HUES64 (cell line): ENCODE results near the gene SEC22A.

ENCODE experiments used
- H3K27ac ChIP-seq: 2 replicates; pipeline ENCODE4 v1.7.0; 2013; ENCODE audit warnings: low read depth, low read length, inconsistent platforms
- H3K27me3 ChIP-seq: 2 replicates; pipeline ENCODE4 v1.6.1; 2013; ENCODE audit warnings: mild to moderate bottlenecking, low read length; ENCODE audit not compliant: insufficient read depth
- H3K36me3 ChIP-seq: 2 replicates; pipeline ENCODE4 v1.6.1; 2013; ENCODE audit warnings: mild to moderate bottlenecking, low read length; ENCODE audit not compliant: insufficient read depth
- H3K4me1 ChIP-seq: 2 replicates; pipeline ENCODE4 v1.6.1; 2013; ENCODE audit warnings: mild to moderate bottlenecking, low read length, moderate library complexity; ENCODE audit not compliant: insufficient read depth
- H3K4me3 ChIP-seq: 2 replicates; pipeline ENCODE4 v1.5.1; 2013; ENCODE audit warnings: mild to moderate bottlenecking, low read length, moderate library complexity
- H3K9ac ChIP-seq: 2 replicates; pipeline ENCODE4 v1.6.1; 2013; ENCODE audit warnings: mild to moderate bottlenecking, low read depth, low read length
- H3K9me3 ChIP-seq: 2 replicates; pipeline ENCODE4 v1.6.1; 2013; ENCODE audit warnings: low read depth, low read length; ENCODE audit not compliant: insufficient read depth
- WGBS: fragments of 150-250, 120-280 bp; methylation state at CpG from one replicate; pipeline ENCODE4 v1.1.7; 2013; ENCODE audit warnings: missing lambda C conversion rate; 5-methylcytosine and 5-hydroxymethylcytosine counted together

SEC22A gene

GRCh38 chr3:123296836-123297626 lies 95.3 kb downstream of the SEC22A start:
- no peaks in the 10 kb centered on the region for H3K9me3 ChIP-seq
- no peak overlapping the region for H3K4me3 ChIP-seq
- no peaks in the 10 kb centered on the region; the same call in 1 of the 2 replicates for H3K36me3 ChIP-seq
- H3K9ac ChIP-seq = no peak overlapping the region
- 88% methylated on average over 13 of the region's 13 CpGs for WGBS
- H3K4me1 ChIP-seq = no peaks in the 10 kb centered on the region
- no peak overlapping the region for H3K27ac ChIP-seq
- H3K27me3 ChIP-seq = no peaks in the 10 kb centered on the region

DNA sequence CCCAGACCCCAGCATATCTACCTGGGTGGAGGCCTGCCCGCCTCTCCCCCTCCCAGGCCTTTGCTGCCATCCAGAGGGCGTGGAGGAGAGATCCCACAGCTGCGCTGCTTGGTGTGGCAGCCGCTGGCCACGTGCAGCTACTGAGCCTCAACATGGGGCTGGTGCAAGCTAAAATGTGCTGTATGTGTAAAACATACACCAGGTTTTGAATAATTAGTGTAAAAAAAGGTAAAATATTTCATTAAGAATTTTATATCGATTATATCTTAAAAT lies 95.8 kb downstream of the SEC22A start:
- WGBS = 79% methylated on average over 5 of the region's 6 CpGs
- Histone ChIP-seq H3K27me3 (no peaks in the 10 kb centered on the region), H3K9me3 (no peaks in the 10 kb centered on the region), H3K4me3 (no peak overlapping the region), H3K9ac (no peak overlapping the region), H3K27ac (no peak overlapping the region), H3K36me3 (peaks cover 3% of the 10 kb centered on the region; the same call in 1 of the 2 replicates), H3K4me1 (no peaks in the 10 kb centered on the region)

- no peaks in the 10 kb centered on the region for H3K4me1 ChIP-seq
- no peaks in the 10 kb centered on the region for H3K27me3 ChIP-seq
- no peak overlapping the region for H3K27ac ChIP-seq
- H3K9me3 ChIP-seq = no peaks in the 10 kb centered on the region
- peaks cover 3% of the 10 kb centered on the region; the same call in 1 of the 2 replicates for H3K36me3 ChIP-seq
- H3K4me3 ChIP-seq = no peak overlapping the region
- whole genome bisulfite sequencing = 96% methylated on average over 5 of the region's 5 CpGs
- no peak overlapping the region for H3K9ac ChIP-seq
Measured at GRCh38 chr3:123298903-123299302, 97.2 kb downstream of the SEC22A start.

DNA sequence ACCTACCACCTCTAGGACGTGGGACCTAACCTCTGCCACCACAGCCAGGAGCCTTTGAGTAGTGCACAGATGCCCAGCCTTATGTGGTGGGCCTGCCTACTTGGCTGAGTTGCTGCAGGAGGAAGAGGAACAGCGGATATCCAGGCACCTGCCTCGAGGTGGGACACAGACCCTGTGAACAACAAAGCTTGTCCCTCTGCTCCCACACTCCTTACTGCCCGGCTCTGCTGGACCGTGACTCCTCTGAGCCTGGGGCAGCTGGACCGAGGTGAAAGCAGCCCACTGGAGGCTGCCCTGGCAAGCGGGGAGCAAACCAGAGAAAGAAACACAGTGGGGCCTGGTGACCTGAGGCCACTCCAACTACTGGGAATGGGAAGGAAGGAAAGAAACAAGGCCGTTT lies 97.8 kb downstream of the SEC22A start:
- no peak overlapping the region for H3K27ac ChIP-seq
- WGBS = 91% methylated on average over 8 of the region's 8 CpGs
- H3K4me3 ChIP-seq = no peak overlapping the region
- H3K9ac ChIP-seq = no peak overlapping the region
- no peaks in the 10 kb centered on the region for H3K4me1 ChIP-seq
- H3K9me3 ChIP-seq = no peaks in the 10 kb centered on the region
- H3K36me3 ChIP-seq = peaks cover 3% of the 10 kb centered on the region; the same call in 1 of the 2 replicates
- no peaks in the 10 kb centered on the region for H3K27me3 ChIP-seq

- WGBS = 94% methylated on average over 16 of the region's 16 CpGs
Measured at GRCh38 chr3:123300056-123300455, 98.3 kb downstream of the SEC22A start.

DNA sequence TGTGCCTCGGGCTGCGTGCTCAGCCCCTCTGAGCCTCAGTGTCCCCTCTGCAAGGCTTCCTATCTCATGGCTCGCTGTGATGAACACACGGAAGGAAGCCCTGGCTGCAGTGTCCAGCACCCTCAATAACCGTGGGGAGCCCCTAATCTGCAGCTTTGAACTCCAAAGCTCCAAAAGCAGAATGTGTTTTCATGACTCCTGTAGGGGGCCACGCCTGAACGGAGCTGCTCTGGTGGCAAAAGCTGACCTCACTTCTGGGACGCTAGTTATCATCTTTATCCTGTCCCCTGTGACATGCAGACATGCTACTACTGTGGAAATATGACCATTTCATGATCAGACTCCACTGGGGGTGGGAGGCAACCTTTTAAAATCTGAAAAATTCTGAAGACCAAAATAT lies 98.8 kb downstream of the SEC22A start:
- peaks cover 3% of the 10 kb centered on the region; the same call in 1 of the 2 replicates for H3K36me3 ChIP-seq
- no peak overlapping the region for H3K4me3 ChIP-seq
- no peak overlapping the region for H3K9ac ChIP-seq
- no peaks in the 10 kb centered on the region for H3K9me3 ChIP-seq
- no peaks in the 10 kb centered on the region for H3K4me1 ChIP-seq
- H3K27me3 ChIP-seq = no peaks in the 10 kb centered on the region
- WGBS = 83% methylated on average over 8 of the region's 8 CpGs
- H3K27ac ChIP-seq = no peak overlapping the region

More at GRCh38 chr3:123300056-123300455, 98.3 kb downstream of the SEC22A start:
- Histone ChIP-seq H3K36me3 (peaks cover 3% of the 10 kb centered on the region; the same call in 1 of the 2 replicates), H3K27me3 (no peaks in the 10 kb centered on the region), H3K4me1 (no peaks in the 10 kb centered on the region), H3K9me3 (no peaks in the 10 kb centered on the region), H3K27ac (no peak overlapping the region), H3K4me3 (no peak overlapping the region), H3K9ac (no peak overlapping the region)

- Histone ChIP-seq H3K4me3 (no peak overlapping the region), H3K9me3 (no peaks in the 10 kb centered on the region), H3K9ac (no peak overlapping the region), H3K36me3 (peaks cover 3% of the 10 kb centered on the region; the same call in 1 of the 2 replicates), H3K4me1 (no peaks in the 10 kb centered on the region), H3K27ac (no peak overlapping the region), H3K27me3 (no peaks in the 10 kb centered on the region)
- 84% methylated on average over 4 of the region's 4 CpGs for WGBS
Measured at GRCh38 chr3:123301331-123302184, 99.8 kb downstream of the SEC22A start.

DNA sequence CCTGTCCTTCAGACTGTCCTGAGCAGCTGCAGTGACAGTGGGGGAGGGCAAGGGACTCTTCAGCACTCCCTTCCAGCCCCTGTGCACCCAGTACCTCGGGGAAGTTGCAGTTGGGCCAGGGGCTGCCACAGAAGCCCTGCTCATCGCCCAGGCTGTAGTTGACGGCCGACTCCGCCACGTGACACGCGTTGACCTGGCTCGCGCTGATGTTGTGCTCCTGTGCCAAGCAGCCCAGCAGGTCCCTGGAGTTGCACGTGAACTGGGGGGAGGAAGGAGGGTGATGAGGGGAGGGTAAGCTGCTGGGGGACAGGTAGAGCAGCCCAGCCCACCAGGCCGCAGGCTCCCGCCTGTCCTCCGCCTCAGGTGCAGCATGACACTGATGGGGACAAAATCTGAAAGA lies 101.2 kb downstream of the SEC22A start:
- no peaks in the 10 kb centered on the region for H3K27me3 ChIP-seq
- no peak overlapping the region for H3K9ac ChIP-seq
- no peak overlapping the region for H3K27ac ChIP-seq
- peaks cover 3% of the 10 kb centered on the region; the same call in 1 of the 2 replicates for H3K36me3 ChIP-seq
- no peak overlapping the region for H3K4me3 ChIP-seq
- no peaks in the 10 kb centered on the region; the same call in 1 of the 2 replicates for H3K4me1 ChIP-seq
- whole genome bisulfite sequencing = 89% methylated on average over 14 of the region's 14 CpGs
- H3K9me3 ChIP-seq = no peaks in the 10 kb centered on the region

DNA sequence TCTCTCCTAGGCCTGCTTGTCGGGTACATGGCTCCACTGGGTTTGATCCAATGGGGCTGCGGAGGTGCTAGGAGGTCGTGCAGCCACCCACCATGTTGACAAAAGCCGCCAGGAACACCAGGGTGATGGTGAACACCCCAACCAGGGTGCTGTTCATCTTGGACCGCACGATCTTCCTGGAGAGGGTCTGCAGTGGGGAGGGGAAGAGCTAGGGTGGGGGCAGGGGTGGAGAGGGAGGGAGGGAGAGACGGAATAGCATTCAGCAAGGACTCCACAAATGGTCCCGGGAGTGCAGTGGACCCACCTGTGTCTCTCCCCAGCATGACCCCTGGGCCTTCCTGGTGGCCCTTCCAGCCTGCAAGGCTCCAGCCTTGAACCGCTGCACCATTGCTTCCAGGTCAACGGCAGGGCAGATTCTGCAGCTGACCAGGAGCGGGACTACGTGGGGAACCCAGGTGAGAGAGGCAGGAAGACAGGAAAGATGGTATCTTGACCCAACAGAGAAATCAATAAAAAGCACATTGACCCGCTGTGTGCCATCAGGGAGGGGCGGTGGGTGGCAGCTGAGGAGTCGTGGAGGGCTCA lies 102.3 kb downstream of the SEC22A start:
- Histone ChIP-seq H3K4me1 (no peaks in the 10 kb centered on the region; the same call in 1 of the 2 replicates), H3K4me3 (no peak overlapping the region), H3K36me3 (peaks cover 3% of the 10 kb centered on the region; the same call in 1 of the 2 replicates), H3K9ac (no peak overlapping the region), H3K27me3 (no peaks in the 10 kb centered on the region), H3K27ac (no peak overlapping the region), H3K9me3 (no peaks in the 10 kb centered on the region)
- WGBS = 93% methylated on average over 15 of the region's 15 CpGs

GRCh38 chr3:123305192-123305591 lies 103.4 kb downstream of the SEC22A start:
- H3K4me3 ChIP-seq = no peak overlapping the region
- WGBS = 91% methylated on average over 2 of the region's 2 CpGs
- no peak overlapping the region for H3K27ac ChIP-seq
- peaks cover 3% of the 10 kb centered on the region; the same call in 1 of the 2 replicates for H3K36me3 ChIP-seq
- no peak overlapping the region for H3K9ac ChIP-seq
- H3K4me1 ChIP-seq = no peaks in the 10 kb centered on the region; the same call in 1 of the 2 replicates
- H3K27me3 ChIP-seq = no peaks in the 10 kb centered on the region
- H3K9me3 ChIP-seq = no peaks in the 10 kb centered on the region

- Histone ChIP-seq H3K27ac (no peak overlapping the region), H3K27me3 (no peaks in the 10 kb centered on the region), H3K4me3 (no peak overlapping the region), H3K9ac (no peak overlapping the region), H3K9me3 (no peaks in the 10 kb centered on the region), H3K4me1 (peaks cover 16% of the 10 kb centered on the region), H3K36me3 (peaks cover 3% of the 10 kb centered on the region; the same call in 1 of the 2 replicates)
- 88% methylated on average over 5 of the region's 5 CpGs for WGBS
Measured at GRCh38 chr3:123307064-123307463, 105.3 kb downstream of the SEC22A start.
